KOPT-K1 (cell line): Measurements from ENCODE around the gene EWSR1.
"Not testable (repeated sequence)": the region's sequence is repeated elsewhere in the genome, so short reads cannot be mapped to it uniquely, and the experiment has no call there.

Source experiments
- H3K27ac ChIP-seq: fragments of 200-600 bp; sonication (generic); 2 replicates; pipeline ENCODE4 v1.5.1; 2016; ENCODE audit warnings: antibody characterized with exemption, mild to moderate bottlenecking, low read depth, low read length; ENCODE audit not compliant: poor library complexity, severe bottlenecking
- H3K36me3 ChIP-seq: fragments of 200-600 bp; sonication (generic); 2 replicates; pipeline ENCODE4 v1.5.1; 2017; ENCODE audit warnings: antibody characterized with exemption, mild to moderate bottlenecking, low read length, moderate library complexity; ENCODE audit not compliant: insufficient read depth
- H3K9me3 ChIP-seq: fragments of 200-600 bp; sonication (generic); 2 replicates; pipeline ENCODE4 v1.5.1; 2017; ENCODE audit warnings: antibody characterized with exemption, low read length, mild to moderate bottlenecking; ENCODE audit not compliant: insufficient read depth, poor library complexity, severe bottlenecking

EWSR1 gene

DNA sequence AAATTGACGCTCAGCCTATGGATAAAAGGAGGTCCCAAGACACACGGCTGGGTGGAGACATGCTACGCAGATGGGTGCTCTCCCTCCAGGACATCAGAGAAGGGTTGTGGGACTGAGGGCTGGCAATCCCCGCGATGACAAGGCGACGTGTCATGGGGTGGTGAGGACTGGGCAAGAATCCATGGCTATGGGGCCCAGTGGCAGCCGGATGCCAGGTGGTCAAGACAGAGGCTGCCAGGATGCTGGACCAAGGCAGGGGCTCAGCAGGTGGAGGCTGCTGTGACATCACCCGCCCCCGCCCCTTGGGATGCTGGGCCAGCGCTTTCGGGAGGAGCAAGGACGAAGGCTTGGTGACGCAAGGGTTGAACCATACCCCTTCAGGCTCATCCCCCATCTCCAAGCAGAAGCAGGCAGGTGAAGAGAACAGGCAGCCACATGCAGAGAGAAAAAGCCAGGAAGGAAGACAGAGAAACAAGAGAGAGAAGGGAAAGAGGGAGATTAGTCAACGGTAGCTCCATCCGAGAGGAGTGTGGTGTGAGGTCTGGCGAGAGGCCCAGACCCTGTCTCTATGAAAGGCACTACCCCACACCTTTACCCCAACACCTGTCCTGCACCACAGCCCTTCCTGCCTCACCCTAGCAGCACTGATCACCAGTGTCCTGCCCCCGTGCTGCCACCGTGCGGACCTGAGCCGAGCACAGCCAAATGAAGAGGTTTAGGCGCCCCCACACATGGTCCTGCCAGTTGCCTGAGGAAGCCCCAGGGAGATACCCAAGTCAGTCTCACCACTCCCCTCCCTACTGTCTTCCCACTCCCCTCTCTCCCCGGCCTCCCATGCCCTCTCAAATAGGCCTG, 71.5 kb downstream of the EWSR1 start:
- H3K9me3 ChIP-seq, result no peaks in the 10 kb centered on the region
- peaks cover 100% of the 10 kb centered on the region for H3K36me3 ChIP-seq
- no peak overlapping the region for H3K27ac ChIP-seq

DNA sequence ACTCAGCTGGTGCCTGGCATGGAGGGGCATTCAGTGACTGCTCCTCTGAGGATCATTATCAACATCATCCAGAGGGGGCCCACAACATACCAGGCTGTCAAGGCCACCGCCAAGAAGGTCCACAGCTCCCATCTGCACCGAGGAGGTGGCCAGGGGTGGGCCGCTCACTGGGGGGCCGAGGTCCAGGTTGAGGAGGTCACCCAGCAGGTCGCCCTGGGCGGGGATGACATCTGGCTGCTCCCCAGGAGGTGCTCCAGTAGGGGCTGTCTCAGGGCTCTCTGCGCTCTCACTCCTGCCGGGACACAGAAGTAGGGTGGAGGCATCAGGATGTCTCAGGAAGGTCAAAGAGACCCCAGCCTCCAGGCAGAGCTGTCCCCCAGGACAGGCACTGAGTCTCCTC, 72.5 kb downstream of the EWSR1 start:
- no peak overlapping the region for H3K27ac ChIP-seq
- H3K9me3 ChIP-seq, result no peaks in the 10 kb centered on the region
- peaks cover 96% of the 10 kb centered on the region for H3K36me3 ChIP-seq

DNA sequence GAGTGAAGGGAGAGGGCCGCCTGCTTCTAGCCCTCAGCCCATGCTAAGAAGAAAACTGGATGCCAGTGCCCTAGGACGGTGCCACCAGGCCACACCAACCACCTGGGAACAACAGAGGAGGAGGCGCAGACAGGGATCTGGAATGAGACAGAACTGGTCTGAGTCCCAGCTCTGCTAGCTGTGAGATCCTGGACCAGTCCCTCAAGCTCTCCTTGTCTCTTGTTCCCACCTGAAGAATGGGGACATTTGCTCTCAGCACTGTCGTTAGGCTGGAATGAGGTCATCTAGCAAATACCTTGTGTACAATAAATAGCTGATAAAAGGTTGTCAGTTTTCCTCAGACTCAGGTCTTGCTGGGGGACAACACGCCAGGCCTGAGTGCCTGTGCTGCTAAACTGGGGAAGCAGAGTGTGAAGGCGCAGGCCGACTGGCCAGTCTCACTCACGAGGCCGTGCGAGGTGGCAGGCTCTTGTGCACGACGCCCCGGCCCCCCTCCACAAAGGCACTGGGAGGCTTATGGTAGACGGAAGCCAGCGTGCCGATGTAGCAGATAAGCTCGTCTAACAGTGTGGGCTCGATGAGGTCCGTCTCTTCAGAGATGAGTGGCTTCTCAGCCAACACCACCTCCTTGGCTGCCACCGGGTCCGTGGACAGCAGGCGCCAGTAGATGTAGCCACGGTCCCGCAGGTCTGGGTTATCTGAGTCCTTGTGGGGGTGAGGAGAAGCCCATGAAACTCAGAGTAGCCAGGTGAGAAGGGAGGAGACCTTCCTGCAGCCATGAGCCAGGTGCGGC, 73.2 kb downstream of the EWSR1 start:
- Histone ChIP-seq H3K27ac (no peak overlapping the region), H3K36me3 (peaks cover 96% of the 10 kb centered on the region), H3K9me3 (no peaks in the 10 kb centered on the region)

DNA sequence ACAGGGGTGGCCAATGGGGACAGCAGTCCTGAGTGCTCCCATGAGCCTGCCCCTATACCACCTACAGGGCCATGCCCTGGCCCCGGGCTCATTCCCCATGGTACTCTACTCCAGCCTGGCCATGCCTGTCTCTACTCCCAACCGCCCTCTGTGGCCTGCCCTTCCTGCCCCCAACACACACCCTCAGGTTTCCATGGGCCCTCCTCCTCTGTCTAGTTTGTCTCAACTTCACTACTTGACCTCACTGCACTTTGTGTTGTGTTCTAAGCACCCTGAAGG, 73.7 kb downstream of the EWSR1 start:
- no peaks in the 10 kb centered on the region for H3K9me3 ChIP-seq
- peaks cover 96% of the 10 kb centered on the region for H3K36me3 ChIP-seq
- no peak overlapping the region for H3K27ac ChIP-seq

DNA sequence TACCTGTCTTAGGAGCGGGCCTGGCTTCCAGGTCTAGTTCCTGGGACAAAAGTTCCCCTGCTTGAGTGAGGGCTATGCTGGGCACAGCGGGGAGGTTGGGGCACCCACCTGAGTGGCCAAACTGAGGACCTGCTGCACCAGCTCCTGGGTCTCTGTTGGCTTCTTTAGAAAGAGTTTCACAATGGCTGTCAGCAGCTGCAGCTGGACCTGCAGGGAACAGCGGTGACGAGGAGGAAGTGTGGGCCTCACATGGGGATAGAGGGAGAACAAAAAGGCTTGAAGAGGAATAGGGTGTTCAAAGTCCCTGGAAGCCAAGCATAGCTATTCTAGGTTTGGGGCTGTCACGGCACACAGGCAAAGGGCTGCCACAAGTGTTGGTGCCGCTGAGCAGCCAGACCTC, 74.1 kb downstream of the EWSR1 start:
- H3K36me3 ChIP-seq, result peaks cover 96% of the 10 kb centered on the region
- H3K9me3 ChIP-seq, result no peaks in the 10 kb centered on the region
- H3K27ac ChIP-seq, result no peak overlapping the region

DNA sequence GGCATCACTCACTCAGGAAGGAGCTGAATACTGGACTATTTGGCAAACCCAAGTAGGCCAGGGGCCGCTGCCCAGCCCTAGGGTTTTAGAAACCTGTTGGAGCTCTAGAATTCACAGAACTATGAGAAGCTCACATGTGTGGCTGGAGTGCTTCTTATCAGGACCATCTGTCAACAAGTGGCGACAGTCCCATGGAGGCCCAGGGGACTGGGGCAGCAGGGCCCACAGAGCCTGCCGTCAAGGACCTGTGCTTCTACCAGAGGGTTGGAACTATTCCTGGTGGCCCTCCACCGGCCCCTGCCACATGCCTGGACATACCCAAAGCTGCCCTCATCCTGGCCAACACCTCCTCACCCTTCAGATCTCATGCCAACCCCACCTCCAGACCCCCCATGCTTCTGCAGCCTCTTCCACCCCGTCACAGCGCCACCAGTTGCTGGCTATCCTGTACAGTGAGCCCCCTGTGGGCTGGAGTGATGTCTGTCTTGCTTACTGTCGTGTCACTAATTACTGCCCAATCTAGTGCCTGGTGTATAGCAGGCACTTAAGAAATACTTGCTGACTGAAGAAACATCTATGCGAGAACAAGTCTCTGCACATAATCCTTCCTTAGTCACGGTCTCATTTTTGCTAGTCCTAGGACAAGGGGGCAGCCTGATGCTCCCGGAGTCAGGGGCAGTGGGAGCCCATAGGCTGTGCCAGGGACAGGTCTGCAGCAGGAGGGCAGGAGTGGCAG, 74.7 kb downstream of the EWSR1 start:
- no peak overlapping the region for H3K27ac ChIP-seq
- no peaks in the 10 kb centered on the region for H3K9me3 ChIP-seq
- H3K36me3 ChIP-seq, result peaks cover 96% of the 10 kb centered on the region

DNA sequence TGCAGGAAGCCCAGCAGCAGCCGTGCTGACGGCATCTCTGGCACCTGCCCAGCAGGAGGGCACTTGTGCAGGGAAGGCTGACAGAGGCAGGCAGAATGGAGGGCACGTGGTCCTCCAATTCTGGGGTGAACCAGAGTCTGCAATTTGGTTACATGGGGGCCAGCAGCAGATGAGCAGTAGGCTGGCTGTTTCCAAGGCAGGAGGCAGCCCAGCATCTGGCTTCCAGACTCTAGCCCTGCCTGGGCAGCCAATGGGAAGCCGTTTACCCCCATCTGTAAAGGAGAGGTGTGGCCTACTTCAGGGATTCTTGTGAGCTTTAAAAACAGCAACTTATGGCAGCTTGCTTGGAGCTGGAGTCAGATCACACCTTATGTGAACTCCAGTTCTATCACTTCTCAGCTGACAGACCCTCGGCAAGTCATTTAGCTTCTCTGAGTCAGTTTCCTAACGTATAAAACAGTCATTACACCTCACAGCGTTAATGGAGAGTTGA, 75.3 kb downstream of the EWSR1 start:
- Histone ChIP-seq H3K27ac (no peak overlapping the region), H3K9me3 (no peaks in the 10 kb centered on the region), H3K36me3 (peaks cover 96% of the 10 kb centered on the region)

DNA sequence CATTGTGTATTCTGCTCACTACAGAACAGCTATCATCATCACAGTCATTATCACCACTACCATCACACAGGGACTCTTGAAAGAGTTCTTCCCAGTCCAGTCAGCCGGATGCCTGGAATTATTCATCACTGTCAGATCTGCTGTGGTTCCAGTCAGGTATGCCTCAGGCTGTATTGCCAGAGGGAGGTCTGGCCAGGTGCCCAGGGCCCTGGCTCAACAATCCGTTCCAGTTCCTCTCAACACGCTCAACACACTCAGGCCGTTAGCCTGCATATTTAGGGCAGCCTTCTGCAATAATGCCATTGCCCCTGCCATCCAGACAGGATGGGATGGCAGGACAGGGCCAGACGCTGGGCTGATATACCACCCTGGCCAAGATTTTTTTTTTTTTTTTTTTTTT, 76.1 kb downstream of the EWSR1 start:
- Histone ChIP-seq H3K27ac (no peak overlapping the region), H3K9me3 (no peaks in the 10 kb centered on the region), H3K36me3 (peaks cover 96% of the 10 kb centered on the region)

DNA sequence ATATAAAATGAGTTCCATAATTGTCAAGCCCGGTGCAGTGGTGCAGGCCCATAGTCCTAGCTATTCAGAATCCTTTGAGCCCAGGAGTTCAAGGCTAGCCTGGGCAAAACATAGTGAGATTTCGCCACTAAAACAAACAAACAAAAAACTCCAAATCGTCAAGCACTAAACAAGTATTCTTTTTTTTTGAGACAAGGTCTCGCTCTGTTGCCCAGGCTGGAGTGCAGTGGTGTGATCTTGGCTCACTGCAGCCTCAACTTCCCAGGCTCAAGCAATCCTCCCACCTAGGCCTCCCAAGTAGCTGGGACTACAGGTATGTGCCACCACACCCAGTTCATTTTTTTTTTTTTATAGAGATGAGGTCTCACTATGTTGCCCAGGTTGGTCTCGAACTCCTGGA, 76.8 kb downstream of the EWSR1 start:
- not testable (repeated sequence) for H3K9me3 ChIP-seq, H3K27ac ChIP-seq
- H3K36me3 ChIP-seq, result peaks cover 96% of the 10 kb centered on the region

DNA sequence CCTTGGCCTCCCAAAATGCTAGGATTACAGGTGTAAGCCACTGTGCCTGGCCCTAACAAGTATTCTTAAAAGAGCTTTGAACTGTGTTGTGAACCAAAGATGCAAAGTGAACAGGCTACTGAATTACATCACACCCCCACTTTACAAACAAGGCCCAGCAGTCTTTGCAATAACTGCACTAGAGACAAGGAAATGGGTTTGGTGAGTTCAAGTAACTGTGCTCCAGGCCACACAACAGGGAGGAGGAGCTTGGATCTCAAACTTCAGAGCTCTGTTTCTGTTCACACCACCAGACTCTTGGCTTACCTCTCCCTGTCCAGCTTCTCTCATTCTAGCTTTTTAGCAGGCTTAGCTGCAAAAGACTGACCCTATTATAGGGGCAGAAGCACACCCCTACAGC, 77.9 kb downstream of the EWSR1 start:
- no peak overlapping the region for H3K27ac ChIP-seq
- H3K9me3 ChIP-seq, result no peaks in the 10 kb centered on the region
- peaks cover 96% of the 10 kb centered on the region for H3K36me3 ChIP-seq

DNA sequence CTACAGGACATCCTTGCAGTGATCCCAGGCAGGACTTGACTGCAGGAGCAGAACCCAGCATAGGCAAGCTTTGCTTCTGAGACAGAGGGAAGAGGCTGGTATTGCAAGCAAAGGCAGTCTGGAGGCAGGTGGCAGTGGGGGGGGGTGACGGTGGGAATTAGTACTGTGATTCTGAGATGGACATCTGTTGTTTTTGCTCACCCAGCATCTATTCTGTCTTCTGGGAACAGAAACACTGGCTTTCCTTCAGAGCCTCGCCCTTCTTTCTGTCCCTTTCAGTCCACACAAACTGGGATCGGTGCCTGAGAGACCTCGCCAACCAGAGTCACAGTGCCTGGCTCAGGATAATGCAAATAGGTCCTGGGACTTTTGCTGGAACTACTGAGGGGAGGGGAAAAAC, 78.6 kb downstream of the EWSR1 start:
- H3K9me3 ChIP-seq, result no peaks in the 10 kb centered on the region
- H3K27ac ChIP-seq, result no peak overlapping the region
- peaks cover 96% of the 10 kb centered on the region for H3K36me3 ChIP-seq

DNA sequence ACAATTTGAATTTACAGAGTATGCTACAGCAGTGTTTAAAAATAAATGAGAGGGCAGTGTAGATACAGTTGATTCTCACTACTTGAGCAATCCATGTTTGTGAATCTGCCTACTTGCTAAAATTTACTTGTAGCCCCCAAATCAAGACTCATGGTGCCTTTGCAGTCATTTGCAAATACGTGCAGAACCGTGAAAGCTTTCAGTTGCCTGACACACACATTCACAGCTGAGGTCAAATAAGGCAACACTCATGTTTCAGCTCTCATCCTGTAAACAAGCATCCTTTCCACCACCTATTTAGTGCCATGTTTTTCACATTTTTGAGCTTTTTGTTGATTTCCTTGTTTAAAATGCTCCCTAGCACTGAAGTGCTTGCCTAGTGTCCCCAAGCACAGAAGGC, 80.0 kb downstream of the EWSR1 start:
- H3K27ac ChIP-seq, result no peak overlapping the region
- H3K9me3 ChIP-seq, result no peaks in the 10 kb centered on the region
- peaks cover 96% of the 10 kb centered on the region for H3K36me3 ChIP-seq

DNA sequence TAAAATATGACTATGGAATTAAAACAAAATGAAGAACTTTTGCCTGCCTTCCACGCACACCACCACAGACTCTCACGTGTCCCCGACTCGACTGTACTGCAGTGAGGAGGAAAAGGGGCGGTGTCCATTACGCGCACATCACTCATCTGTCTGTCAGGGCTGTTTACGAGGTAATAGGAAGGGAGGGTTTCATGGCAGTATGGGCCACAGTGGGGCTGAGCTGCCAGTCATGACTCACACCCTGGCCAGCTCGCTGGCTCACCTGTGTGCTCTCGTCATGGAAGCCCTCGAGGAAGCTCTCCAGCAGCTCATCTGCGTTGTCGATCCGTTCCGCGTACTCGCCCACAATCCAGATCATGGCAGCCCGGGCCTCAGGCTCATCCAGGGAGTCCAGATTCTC, 80.9 kb downstream of the EWSR1 start:
- Histone ChIP-seq H3K27ac (no peak overlapping the region), H3K9me3 (no peaks in the 10 kb centered on the region), H3K36me3 (peaks cover 96% of the 10 kb centered on the region)
